BE2C (cell line): Measurements from ENCODE around the gene RAB42.

Experiments used
- DNase-seq: peaks from one replicate; pipeline ENCODE4 v3.0.0-alpha.2; 2020
- H3K27me3 ChIP-seq: fragments of 250-450 bp; sonication (Bioruptor Pico); 2 replicates; pipeline ENCODE4 v1.5.1; 2020; ENCODE audit warnings: mild to moderate bottlenecking
- H3K36me3 ChIP-seq: fragments of 250-450 bp; sonication (Bioruptor Pico); 2 replicates; pipeline ENCODE4 v1.5.1; 2020; ENCODE audit warnings: mild to moderate bottlenecking
- H3K4me1 ChIP-seq: fragments of 250-450 bp; sonication (Bioruptor Pico); 2 replicates; pipeline ENCODE4 v1.5.1; 2020
- H3K4me3 ChIP-seq: 2 replicates; pipeline ENCODE4 v1.5.1; 2011; ENCODE audit warnings: low read depth, low read length
- H3K9me3 ChIP-seq: fragments of 250-450 bp; sonication (Bioruptor Pico); 2 replicates; pipeline ENCODE4 v1.5.1; 2020
- CTCF ChIP-seq: IDR thresholded peaks from 2 replicates; pipeline ENCODE4 v1.5.1; 2012; ENCODE audit warnings: mild to moderate bottlenecking, low read depth, low read length

RAB42 gene

DNA sequence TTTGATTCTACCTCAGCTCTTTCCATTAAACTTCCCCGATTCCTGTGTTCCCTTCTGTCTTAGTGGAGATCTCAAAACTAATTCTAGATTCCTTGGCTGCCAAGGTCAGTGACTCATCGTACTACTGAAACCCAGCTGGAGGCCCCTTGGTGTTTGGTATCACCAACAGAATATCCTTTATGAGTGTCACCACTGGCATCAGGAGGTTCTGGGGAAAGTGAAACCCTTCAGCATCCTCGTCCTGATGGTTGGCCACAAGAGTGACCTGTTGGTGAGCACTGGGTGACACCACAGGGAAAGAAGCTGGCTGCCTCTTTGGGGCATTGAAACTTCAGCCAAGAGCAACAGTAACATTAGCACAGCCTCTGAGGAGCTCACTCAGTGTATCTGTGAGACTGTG lies 9.6 kb downstream of the RAB42 start:
- no peak for DNase-seq
- no peaks in the 10 kb centered on the region for H3K4me1 ChIP-seq

GRCh38 chr1:28602536-28603439 lies 10.7 kb downstream of the RAB42 start:
- DNase-seq = peak; percentile 69
- no peaks in the 10 kb centered on the region for H3K27me3 ChIP-seq
- H3K4me1 ChIP-seq = no peaks in the 10 kb centered on the region
- TF ChIP-seq CTCF = peak; percentile 63
- no peaks in the 10 kb centered on the region for H3K9me3 ChIP-seq
- no peak overlapping the region for H3K4me3 ChIP-seq
- H3K36me3 ChIP-seq = no peaks in the 10 kb centered on the region; the same call in 1 of the 2 replicates

More for the DNA sequence above, 9.6 kb downstream of the RAB42 start:
- Histone ChIP-seq H3K27me3 (no peaks in the 10 kb centered on the region), H3K9me3 (no peaks in the 10 kb centered on the region), H3K36me3 (no peaks in the 10 kb centered on the region; the same call in 1 of the 2 replicates), H3K4me3 (no peak overlapping the region)
- no peak for TF ChIP-seq CTCF

- no peaks in the 10 kb centered on the region for H3K9me3 ChIP-seq
- DNase-seq = no peak
- no peaks in the 10 kb centered on the region for H3K4me1 ChIP-seq
- no peaks in the 10 kb centered on the region for H3K27me3 ChIP-seq
- TF ChIP-seq CTCF = no peak
- no peak overlapping the region for H3K4me3 ChIP-seq
- no peaks in the 10 kb centered on the region; the same call in 1 of the 2 replicates for H3K36me3 ChIP-seq
Measured at GRCh38 chr1:28604411-28604810, 12.3 kb downstream of the RAB42 start.

DNA sequence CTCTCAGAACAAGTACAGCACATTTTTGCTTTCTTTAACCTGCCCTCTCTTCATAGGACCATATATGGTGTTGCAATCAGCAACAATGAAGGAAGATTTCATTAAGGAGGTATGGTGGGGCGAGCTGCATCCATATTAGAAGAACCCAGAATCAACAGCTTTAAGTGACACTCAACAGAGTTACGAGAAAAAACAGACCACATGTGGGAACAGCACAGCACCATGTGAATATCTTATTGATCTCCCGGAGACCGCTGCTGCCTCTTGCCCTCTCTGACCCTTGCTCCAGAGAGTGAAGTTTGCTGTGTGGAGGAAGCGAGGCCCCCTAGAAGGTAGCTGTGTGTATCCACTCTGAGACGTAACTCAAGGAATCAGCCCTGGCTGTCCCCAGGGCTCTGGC lies 12.9 kb downstream of the RAB42 start:
- no peak for TF ChIP-seq CTCF
- H3K4me1 ChIP-seq = no peaks in the 10 kb centered on the region
- no peak overlapping the region for H3K4me3 ChIP-seq
- DNase-seq = no peak
- H3K9me3 ChIP-seq = no peaks in the 10 kb centered on the region
- H3K36me3 ChIP-seq = no peaks in the 10 kb centered on the region; the same call in 1 of the 2 replicates
- H3K27me3 ChIP-seq = no peaks in the 10 kb centered on the region

DNA sequence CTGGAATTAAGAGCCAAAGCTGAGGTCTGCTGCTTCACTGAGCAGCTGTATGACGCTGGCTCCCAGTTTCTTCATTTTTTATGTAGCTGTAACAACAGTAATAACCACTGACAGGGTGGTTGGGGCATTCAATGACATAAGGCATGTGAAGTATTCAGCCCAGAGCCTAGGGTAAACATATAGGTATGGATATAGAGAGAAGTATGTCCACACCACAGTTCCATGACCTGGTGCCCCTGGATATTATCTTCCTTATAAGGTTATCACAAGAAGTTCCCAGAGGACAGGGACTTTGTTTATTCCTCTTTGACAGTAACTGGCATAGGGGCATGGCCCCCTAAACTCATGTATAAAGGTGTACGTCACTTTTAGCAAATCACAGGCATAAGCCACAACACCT lies 14.7 kb downstream of the RAB42 start:
- Histone ChIP-seq H3K4me3 (no peak overlapping the region), H3K36me3 (no peaks in the 10 kb centered on the region; the same call in 1 of the 2 replicates), H3K4me1 (no peaks in the 10 kb centered on the region), H3K9me3 (no peaks in the 10 kb centered on the region), H3K27me3 (no peaks in the 10 kb centered on the region)
- no peak for DNase-seq
- TF ChIP-seq CTCF = no peak

GRCh38 chr1:28613175-28613574 lies 21.1 kb downstream of the RAB42 start:
- H3K4me3 ChIP-seq = no peak overlapping the region
- H3K4me1 ChIP-seq = no peaks in the 10 kb centered on the region
- TF ChIP-seq CTCF = no peak
- H3K27me3 ChIP-seq = no peaks in the 10 kb centered on the region
- no peak for DNase-seq
- H3K36me3 ChIP-seq = no peaks in the 10 kb centered on the region
- no peaks in the 10 kb centered on the region for H3K9me3 ChIP-seq
